Stimulated activated CD4-positive, alpha-beta T cell treated with anti-CD3 and anti-CD28 coated beads, Interleukin-1b, Interleukin-23, amount 100 ng/mL, for 4 hours (primary cell): ENCODE results near the gene BRCA2.
A peak's percentile ranks its signal among the peaks of the same experiment; 100 is the strongest.

ENCODE experiments used
- DNase-seq, 2 donors: peaks; one replicate each; pipeline ENCODE4 v3.0.0-alpha.2; 2020; ENCODE audit warnings: low read depth in 2 of 2

BRCA2 gene, protein sequence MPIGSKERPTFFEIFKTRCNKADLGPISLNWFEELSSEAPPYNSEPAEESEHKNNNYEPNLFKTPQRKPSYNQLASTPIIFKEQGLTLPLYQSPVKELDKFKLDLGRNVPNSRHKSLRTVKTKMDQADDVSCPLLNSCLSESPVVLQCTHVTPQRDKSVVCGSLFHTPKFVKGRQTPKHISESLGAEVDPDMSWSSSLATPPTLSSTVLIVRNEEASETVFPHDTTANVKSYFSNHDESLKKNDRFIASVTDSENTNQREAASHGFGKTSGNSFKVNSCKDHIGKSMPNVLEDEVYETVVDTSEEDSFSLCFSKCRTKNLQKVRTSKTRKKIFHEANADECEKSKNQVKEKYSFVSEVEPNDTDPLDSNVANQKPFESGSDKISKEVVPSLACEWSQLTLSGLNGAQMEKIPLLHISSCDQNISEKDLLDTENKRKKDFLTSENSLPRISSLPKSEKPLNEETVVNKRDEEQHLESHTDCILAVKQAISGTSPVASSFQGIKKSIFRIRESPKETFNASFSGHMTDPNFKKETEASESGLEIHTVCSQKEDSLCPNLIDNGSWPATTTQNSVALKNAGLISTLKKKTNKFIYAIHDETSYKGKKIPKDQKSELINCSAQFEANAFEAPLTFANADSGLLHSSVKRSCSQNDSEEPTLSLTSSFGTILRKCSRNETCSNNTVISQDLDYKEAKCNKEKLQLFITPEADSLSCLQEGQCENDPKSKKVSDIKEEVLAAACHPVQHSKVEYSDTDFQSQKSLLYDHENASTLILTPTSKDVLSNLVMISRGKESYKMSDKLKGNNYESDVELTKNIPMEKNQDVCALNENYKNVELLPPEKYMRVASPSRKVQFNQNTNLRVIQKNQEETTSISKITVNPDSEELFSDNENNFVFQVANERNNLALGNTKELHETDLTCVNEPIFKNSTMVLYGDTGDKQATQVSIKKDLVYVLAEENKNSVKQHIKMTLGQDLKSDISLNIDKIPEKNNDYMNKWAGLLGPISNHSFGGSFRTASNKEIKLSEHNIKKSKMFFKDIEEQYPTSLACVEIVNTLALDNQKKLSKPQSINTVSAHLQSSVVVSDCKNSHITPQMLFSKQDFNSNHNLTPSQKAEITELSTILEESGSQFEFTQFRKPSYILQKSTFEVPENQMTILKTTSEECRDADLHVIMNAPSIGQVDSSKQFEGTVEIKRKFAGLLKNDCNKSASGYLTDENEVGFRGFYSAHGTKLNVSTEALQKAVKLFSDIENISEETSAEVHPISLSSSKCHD (N-terminal part only)

DNA sequence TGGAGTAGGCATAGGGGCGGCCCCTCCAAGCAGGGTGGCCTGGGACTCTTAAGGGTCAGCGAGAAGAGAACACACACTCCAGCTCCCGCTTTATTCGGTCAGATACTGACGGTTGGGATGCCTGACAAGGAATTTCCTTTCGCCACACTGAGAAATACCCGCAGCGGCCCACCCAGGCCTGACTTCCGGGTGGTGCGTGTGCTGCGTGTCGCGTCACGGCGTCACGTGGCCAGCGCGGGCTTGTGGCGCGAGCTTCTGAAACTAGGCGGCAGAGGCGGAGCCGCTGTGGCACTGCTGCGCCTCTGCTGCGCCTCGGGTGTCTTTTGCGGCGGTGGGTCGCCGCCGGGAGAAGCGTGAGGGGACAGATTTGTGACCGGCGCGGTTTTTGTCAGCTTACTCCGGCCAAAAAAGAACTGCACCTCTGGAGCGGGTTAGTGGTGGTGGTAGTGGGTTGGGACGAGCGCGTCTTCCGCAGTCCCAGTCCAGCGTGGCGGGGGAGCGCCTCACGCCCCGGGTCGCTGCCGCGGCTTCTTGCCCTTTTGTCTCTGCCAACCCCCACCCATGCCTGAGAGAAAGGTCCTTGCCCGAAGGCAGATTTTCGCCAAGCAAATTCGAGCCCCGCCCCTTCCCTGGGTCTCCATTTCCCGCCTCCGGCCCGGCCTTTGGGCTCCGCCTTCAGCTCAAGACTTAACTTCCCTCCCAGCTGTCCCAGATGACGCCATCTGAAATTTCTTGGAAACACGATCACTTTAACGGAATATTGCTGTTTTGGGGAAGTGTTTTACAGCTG lies at the start of gene BRCA2, which contains the start of gene ZAR1L:
BRCA2 (plus strand) TSS at position 271 of the 790 bp plus-strand sequence. CDS start 953 bp downstream, outside the sequence.
ZAR1L (minus strand) TSS at position 126 of the 790 bp plus-strand sequence. CDS start 3,438 bp downstream, outside the sequence.
- DNase-seq, result peak; percentile 75 to 81

DNA sequence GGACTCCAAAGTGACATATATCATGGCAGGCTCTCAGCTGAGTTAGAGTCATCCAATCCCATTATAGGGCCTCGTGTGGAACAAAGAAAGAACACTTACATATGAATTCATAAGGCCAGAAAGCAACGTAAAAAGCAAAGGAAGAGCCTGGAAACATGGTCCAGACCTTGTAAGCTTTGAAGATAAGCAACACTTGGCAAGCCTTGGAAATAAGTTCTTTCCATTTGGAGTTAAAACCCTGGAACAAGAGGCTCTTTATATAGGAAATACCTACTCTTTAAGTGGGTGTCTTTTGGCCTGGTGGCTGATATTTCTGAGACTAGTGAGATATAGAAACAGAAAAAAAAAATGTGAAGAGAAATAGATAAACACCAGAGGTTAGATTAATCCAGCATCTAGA lies 49.6 kb upstream of the BRCA2 start:
- no peak for DNase-seq

DNA sequence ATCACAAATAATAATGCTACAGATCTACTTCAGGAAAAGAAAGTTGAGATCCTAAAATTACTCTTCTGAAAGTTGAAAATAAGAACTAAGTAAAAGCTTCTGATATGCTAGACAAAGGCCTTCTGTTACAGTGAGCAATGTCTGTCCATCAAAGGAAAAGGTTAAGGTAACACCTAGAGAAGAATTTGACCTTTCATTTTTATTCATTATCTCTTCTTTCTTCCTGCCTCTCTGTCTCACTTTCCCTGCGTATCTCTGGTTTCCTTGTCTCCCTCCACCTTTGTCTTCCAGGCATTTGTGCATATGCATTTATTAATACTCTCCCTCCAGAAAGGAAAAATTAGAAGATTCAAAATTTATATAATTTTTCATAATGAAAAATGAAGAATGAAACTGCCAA lies 49.2 kb upstream of the BRCA2 start:
- DNase-seq, result no peak

DNA sequence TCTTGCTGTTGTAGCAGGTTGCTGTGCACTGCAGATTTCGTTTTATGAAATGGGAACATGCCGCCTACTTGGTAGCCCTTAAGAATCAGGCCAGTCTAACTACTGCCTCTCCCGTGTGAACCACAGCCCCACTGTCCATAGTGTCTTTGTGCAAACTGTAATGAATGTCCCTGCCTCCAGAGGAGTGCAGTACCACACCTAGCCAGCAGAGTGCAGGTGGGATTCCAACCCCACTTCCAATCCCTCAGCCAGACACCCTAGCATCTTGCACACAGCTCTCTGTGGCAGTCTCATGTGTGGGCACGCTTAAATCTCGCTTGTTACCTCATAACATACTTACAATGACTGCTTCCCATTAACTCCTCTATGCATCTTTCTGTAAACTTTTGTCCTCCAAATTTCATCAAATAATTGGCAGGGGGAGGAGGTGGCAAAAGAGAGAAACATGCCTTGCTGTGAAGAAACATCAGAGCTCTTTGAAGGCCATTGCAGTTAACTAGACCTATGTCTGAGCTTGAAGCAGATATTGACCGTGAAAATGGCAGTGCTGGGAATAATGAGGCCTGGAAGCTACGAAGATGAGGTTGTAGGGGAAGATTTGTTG lies 47.4 kb upstream of the BRCA2 start:
- DNase-seq, result peak; percentile 29 to 47

DNA sequence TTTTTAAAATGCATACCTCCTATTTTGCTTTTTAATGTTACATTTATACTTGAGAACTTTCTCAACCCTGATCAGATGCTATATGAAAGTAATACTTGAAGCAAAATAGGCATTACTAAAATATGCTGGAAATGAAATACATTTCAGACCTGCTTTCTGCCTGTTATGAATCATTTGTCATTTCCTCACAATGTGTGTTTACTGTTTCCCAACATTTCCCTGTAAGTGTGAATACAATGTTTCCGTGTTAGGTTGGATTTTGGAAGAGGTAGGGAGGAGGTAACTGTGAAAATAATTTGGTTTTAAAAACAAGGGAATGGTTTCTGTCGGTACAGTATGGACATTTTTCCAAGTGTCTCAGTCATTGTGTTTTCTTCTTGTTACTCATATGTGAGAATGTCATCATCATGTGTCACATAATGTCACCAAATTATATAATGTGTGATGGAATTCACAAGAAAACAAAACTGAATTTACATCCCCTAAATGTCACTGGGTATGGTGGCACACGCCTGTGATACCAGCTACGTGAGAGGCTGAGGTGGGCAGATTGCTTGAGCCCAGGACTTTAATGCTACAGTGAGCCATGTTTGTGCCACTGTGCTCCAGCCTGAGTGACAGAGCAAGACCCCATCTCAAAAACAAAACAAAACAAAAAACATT lies 43.2 kb upstream of the BRCA2 start:
- DNase-seq, result no peak

DNA sequence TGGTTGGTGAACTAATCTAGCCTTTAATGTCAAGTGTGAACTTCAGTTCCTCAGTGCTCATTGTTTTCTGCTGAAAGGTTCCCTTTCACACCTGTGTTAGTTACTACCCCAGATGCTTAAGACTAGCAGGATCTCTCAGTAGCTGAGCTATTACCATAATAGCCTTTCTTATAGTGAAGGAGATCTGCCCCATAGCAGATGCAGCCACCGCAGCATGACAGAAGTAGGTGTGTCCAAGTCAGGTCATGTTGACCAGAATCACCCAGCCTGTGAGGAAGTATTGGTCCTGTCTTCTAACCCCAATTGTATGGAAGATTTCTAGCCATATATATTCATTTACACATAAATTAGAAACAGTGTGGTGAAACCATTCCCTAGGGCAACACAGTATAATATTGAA lies 37.5 kb upstream of the BRCA2 start:
- DNase-seq, result no peak

DNA sequence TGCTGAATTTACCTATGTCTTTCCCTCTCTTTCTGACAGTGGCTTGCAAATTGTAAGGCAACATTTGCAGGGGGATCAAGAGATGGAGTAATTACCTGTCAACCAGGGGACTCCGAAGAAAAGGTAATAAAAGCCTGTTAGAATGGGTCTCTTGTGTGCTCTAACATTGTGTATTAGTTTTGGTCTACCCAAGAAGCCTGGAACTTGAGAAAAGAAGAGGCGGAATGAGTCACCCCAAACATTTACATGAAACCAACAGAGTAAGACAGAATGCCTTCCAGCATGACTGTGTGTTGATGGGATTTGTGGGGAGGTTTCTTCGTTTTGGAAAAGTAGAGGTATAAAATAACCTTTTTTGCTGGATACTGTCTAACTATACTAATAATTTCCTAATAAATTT lies 36.9 kb upstream of the BRCA2 start:
- DNase-seq, result no peak

DNA sequence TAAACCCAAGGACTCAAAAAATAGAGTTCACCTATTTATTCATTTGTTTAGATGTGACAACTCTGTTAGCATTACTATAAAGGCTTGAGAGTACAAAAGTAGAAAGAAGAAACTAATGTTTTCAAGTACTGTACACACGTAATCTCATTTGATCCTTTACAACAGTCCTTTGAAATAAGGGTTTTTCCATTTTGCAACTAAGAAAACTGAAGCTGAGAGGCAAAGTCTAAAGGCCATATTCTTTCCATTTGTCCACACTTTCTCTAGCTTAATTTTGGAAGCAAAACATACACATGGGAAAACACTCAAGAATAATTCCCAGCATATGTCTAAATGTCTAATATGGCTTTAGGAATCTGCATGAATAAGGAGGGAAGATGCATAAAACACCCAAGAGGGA lies 34.2 kb upstream of the BRCA2 start:
- no peak for DNase-seq

DNA sequence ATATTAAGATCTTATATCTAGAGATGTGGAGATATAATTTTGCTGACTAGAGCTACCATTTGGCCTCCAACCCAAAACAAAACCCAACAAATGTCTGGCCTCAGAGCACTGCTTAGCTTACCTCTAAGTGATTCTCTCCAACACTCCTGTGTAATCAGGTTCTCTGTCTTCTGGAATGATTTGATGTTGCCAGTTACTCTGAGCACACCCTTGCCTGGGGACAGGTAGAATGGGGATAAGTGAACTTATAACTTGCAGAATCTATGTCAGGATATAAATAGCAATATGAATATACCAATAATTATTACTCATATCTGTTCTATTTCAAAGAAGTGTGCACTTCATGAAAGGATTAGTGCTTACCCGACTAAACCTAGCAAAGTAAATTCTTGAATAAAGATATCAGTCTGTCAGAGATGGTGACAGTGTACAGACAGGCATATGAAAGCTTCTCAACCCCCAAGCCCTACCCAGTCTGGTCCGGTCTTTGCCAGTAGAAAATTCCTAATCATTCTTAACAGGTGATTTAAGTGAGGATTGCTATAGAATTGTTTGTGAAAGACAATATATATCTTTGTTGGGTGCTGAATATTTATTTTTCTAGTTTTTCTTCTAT lies 33.1 kb upstream of the BRCA2 start:
- no peak for DNase-seq

DNA sequence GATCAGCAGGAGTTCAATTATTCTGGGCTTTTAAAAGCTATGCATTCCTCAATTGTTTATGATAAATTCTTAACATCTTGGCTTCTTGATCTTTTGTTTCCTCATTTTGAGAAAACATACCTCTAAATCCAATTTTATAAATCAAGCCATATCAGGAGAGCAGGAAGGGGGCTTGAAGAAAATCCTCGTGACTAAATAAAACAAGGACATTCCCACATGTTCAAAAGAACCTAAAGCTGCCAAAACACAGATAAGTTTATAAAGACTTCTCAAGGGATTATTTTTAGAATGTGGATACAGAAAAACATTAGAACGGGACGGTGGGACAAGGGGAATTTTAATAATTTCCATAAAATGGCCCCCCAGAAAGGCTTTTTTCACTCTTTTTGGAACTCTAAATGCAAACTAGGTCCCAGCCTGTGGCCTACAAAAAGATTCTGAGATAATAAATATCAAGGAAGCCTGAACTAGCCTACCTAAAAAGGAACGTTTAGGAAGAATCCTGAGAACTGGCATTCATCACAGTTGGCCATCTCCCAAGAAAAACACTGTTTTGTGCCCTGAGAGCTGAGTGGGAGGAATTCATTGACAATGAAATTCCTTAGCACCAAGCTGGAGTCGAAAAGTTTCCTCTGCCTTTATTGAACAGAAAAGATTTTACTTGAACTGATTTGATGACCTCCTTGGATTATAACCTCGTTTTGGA lies 30.2 kb upstream of the BRCA2 start:
- DNase-seq, result no peak

DNA sequence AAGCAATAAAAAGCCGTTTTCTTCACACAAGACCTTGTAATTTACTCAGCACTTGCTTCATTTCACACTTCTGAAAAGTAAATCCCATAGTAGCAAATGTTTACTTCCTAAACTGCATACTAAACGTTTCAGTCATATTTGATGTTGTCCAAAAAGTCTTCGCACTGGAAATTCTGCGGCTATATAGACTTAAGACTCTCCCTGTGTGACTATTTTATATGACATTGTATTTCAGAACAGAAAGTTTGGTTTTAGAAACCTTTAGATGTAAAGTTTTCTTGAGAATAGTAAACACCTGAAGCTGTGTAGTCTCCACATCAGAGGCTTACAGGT lies 29.7 kb upstream of the BRCA2 start:
- no peak for DNase-seq

DNA sequence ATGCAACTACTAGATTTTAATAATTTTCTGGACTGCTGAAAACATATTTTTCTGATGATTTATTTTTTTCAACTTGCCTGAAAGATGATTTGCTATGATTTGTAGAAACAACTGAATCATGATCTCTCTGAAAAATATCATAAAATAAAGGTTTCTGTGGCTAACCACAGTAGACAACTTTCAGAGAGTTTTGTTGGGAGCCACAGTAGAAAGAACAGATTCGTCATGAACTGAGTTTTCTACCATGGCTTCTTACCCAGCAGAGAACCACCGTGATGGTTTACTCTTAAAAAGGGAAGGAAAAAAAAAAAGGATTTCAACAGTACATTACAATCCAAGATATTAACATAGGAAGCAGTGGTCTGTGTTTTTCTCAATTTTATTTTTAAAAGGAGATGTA lies 18.1 kb upstream of the BRCA2 start:
- DNase-seq, result no peak

DNA sequence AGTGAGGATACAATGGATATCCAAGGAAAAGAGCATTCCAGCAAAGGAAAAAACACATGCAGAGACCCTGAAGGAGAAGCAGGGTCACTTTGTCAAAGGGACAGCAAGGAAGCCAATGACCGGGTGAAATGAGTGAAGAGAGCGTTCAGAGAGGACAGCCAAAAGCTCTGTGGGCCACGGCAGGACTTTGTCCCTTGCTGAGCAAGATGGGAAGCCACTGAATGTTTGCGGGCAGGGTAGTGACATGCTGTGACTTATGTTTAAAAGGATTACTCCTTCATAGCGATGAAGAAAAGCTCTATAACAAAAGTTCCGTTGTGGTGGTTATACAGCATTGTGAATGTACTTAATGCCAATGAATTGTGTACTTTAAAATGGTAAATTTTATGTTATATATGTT lies 16.6 kb upstream of the BRCA2 start:
- DNase-seq, result no peak

DNA sequence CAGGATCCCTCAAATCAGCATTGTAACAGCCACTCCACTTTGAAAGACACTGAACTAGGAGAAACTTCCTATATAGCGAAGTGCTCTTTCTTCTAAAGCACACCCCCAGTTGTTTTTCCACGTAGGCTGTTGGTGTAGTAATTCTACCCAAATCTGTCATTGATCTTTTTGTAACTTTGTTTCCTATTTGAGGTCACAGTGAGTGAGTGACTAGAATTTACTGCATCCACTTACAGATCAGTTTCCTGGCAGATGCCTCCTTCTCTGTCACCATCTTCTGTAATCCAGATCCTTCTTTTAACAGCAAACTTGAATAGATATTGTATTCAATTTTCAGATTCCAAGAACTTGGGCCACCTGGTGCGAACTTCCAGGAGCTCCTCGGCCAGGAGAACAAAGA lies 15.4 kb upstream of the BRCA2 start:
- no peak for DNase-seq

DNA sequence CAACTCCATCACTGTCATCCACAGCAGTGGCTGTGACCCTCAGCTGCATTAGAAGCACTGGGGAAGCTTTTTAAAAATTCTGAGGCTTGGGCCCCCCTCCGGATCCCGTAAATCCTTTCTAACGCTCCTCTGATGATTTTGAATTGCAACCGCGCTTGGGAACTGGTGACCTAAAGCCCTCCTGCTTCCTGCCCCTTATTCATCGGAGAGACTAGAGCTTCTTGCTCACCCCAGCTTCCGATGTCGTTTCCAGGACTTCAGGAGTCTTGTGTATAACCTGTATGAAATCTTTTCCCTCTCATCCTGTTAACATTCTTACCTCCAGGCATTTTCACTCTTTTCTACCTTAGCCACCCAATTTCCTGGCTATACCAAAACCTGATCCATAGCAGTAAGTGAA lies 14.9 kb upstream of the BRCA2 start:
- no peak for DNase-seq

DNA sequence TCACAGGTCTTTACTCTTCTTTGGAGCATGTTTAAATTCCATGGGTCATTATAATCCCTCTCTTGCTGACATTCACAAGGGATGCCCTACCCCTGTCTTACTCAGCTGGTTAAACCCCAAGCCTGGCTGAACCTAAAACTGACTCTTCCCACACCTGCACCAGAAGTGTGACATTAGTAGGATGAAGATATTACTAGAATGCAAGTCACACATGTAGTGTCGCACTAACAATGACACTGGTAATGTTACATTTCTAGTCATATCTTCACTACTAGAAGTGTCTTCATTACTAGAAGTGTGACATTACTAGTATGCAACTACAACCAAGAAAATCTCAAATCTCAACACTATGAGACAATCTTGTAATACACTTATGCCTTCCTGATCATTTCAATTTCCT lies 14.4 kb upstream of the BRCA2 start:
- no peak for DNase-seq

DNA sequence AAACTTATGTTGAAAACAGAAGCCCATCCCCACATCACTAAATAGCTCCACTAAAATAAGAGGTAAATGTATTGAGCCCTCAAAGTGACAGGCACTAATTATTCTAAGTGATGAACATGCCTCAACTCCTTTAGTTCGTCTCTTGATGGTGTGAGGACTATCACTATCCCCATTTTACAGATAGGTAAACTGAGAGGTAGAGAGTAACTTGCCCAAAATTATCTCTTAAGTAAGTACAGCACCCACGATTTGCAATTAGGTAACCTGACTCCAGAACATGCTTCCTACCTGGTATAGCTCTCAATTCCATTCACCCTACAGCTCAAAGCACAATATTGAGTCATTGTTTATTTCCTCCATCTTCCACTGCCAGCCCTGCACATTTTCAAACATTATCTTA lies 12.8 kb upstream of the BRCA2 start:
- DNase-seq, result no peak

DNA sequence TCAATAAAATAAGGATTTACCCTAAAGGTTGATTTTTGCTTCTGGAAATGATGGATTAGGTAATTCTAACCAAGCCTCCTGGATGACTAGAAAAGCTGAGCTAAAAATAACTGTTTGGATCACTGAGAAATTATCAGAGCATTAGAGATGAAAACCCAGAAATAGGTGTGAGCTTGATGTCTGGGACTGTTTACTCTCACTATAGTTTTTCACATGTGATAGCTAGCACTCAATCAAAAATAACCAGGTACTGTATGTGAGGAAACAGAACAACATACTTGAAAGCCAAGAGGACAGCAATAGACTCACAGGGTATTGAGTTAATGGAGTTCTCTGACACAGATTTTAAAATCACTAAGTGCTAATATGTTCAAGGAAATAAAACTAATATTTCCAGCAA lies 9.7 kb upstream of the BRCA2 start:
- no peak for DNase-seq
